Adrenal gland (tissue), 5 donors: Measurements from ENCODE around the gene FADS2.

Experiments used
- POLR2A ChIP-seq, 2 donors: fragments of 450-650 bp; IDR thresholded peaks; one replicate each; pipeline ENCODE4 v1.6.1; 2017; ENCODE audit warnings: antibody characterized with exemption in 2 of 2, mild to moderate bottlenecking in 2 of 2, moderate library complexity in 1 of 2
- TF ChIP-seq, protein P1 (sequence below), 6 experiments: fragments of 450-650 bp in 4 of 6; fragments of 200-600 bp in 2 of 6; sonication (generic) in 1 of 6; IDR thresholded peaks; 1 replicate in 5 of 6; 2 replicates in 1 of 6; pipeline versions ENCODE4 v1.5.1 to v1.8.0; 2016 to 2021; ENCODE audit warnings: antibody characterized with exemption in 6 of 6, mild to moderate bottlenecking in 2 of 6, moderate library complexity in 1 of 6
- donor health status: DM: no; HTN: no; CAD: no.

DNA sequence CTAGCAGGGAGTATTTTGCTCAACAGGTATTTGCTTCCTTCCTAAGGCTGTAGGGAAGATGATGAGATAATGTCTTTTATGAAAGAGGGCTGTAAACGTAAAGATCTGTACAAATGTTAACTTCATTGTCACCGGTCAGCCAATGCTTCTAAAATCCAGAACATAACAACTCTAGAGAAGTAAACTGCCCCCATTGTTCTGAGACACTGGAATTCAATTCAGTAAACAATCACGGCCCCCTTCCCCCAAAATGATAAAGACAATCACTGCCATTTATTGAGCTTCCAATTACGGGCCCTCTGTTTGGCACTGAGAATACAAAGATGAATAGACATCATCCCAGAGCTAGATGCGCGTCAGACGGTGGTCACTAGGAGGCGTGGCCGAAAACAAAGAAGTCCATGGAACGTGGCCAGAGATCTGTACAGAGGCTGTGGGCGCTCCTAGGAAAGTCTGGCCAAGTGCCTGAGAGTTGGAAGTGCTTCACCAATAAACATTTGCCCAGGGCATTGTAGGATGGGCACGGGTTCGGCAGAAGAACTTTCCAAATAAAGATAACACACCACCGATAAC is 36.3 kb upstream of the FADS2 start:
- TF ChIP-seq, protein P1, sequence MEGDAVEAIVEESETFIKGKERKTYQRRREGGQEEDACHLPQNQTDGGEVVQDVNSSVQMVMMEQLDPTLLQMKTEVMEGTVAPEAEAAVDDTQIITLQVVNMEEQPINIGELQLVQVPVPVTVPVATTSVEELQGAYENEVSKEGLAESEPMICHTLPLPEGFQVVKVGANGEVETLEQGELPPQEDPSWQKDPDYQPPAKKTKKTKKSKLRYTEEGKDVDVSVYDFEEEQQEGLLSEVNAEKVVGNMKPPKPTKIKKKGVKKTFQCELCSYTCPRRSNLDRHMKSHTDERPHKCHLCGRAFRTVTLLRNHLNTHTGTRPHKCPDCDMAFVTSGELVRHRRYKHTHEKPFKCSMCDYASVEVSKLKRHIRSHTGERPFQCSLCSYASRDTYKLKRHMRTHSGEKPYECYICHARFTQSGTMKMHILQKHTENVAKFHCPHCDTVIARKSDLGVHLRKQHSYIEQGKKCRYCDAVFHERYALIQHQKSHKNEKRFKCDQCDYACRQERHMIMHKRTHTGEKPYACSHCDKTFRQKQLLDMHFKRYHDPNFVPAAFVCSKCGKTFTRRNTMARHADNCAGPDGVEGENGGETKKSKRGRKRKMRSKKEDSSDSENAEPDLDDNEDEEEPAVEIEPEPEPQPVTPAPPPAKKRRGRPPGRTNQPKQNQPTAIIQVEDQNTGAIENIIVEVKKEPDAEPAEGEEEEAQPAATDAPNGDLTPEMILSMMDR (IDR thresholded peaks at IDR 0.05), result no peak
- no peak for TF ChIP-seq POLR2A (IDR thresholded peaks at IDR 0.05)
